HG03457 (cell line): Measurements from ENCODE around the gene NLRP4.

Experiments
- ATAC-seq: cut with Tn5 transposase; IDR thresholded peaks from one replicate; pipeline ENCODE4 v1.9.1; 2021; ENCODE audit warnings: moderate number of reproducible peaks; ENCODE audit not compliant: unreplicated experiment

The NLRP4 gene, protein sequence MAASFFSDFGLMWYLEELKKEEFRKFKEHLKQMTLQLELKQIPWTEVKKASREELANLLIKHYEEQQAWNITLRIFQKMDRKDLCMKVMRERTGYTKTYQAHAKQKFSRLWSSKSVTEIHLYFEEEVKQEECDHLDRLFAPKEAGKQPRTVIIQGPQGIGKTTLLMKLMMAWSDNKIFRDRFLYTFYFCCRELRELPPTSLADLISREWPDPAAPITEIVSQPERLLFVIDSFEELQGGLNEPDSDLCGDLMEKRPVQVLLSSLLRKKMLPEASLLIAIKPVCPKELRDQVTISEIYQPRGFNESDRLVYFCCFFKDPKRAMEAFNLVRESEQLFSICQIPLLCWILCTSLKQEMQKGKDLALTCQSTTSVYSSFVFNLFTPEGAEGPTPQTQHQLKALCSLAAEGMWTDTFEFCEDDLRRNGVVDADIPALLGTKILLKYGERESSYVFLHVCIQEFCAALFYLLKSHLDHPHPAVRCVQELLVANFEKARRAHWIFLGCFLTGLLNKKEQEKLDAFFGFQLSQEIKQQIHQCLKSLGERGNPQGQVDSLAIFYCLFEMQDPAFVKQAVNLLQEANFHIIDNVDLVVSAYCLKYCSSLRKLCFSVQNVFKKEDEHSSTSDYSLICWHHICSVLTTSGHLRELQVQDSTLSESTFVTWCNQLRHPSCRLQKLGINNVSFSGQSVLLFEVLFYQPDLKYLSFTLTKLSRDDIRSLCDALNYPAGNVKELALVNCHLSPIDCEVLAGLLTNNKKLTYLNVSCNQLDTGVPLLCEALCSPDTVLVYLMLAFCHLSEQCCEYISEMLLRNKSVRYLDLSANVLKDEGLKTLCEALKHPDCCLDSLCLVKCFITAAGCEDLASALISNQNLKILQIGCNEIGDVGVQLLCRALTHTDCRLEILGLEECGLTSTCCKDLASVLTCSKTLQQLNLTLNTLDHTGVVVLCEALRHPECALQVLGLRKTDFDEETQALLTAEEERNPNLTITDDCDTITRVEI

DNA sequence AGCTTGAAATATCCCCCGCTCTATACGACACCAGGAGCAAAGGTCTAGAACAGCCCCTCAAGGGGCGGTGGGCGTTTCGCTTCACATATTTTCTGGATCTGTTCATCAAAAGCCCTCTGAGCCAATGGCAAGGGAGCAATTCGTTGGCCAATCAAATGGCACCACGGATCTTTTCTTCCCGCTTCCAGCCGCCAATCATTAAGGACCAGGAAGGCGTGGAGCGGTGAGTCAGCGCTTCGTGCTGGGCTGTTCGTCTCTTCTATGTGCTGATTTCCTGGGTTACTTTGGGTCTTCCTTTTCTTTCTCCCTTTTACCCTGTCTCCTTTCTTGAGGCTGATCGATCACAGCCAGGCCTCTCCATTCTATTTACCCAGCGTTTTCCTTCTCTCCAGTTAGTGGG lies at the start of gene NLRP4:
Gene NLRP4 (plus strand): TSS at position 201 of the 400 bp plus-strand sequence. CDS start 15,541 bp downstream, outside the sequence.
- no peak for ATAC-seq

DNA sequence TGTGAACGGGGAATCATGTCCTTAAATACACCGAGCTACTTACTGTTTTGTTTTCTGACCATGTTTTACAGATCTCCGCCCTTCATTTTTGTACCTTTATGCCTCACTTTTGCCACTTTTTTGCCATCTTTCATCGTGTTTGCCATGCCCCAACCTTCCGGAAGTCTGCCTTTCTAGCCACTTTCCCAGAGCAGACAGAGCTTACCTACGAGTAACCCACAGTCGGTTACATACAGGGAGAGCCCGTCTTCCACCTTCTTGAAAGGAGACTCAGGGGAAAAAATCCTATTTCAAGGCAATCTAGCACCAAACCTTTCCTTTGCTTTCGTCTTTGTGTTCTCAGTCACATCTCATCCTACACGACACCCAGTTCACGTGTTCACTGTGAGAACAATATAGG lies 41.3 kb upstream of the NLRP4 start:
- ATAC-seq, result no peak

DNA sequence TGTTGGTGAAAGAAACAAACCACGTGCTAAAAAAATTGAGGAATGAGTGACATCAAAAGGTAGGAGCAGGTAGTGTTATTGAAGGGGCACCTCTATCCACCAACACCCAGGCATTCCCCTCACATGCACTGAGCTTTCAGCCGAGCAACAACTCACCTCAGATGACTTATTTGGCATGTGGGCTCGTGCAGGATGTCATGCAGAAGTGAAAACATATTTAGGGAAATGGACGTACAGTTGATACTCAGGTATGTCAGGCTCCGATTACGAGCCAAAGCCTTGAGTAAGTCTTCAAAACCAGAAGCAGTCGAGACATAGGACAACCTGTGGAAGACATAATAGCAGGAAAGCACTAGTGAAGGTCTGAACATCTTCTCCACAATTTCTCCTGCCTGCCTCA lies 34.9 kb upstream of the NLRP4 start:
- ATAC-seq, result no peak

GRCh38 chr19:55802281-55802680 lies 34.1 kb upstream of the NLRP4 start:
- ATAC-seq, result no peak

DNA sequence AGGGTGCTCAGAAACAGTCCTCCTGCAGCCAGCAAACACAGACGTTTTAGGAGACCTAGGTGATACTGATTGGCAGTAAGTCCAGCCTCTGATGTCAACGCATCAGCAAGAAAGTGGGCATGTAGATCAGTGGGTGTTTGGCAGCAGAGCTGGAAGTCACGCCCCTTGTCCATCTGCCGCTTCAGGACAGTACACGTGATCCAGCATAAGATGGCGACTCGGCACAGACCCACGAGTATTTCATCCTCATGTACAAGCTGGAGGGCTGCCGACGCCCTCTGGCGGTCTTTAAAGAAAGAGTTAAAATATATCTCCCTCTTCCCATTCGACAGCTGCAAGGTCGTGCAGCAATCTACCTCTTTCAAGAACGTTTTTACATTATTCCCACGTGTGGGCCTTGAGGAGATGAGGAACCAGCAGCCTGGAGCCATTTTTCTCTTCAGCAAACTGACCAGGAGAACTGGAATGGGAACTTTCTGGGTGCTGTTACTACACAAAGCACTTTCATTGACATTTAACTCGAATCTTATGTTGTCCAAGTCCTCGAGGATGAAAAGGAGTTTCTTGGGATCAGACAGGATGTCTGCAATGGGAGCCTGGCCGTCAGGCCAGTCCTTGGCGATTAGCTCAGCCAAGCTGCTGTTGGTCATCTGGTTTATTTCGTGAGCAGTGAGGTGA lies 26.8 kb upstream of the NLRP4 start:
- ATAC-seq, result no peak

DNA sequence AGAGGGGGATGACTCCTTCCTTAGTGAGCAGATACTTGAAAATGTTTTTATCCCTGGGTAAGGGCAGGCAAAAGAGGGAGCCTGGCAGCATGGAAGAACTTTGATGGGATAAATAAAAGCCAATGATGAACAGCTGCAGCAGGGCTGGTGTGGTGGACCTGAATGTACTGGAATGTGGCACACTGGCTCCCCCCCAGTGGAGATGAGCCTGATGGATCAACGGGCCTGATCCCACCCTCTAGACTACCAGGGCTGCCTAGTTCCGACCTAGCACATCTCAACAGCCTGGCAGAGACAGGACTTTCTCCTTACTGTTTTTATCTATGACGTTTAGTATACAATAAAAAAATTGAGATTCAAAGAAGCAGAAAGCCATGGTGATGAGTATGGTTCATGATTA lies 25.0 kb upstream of the NLRP4 start:
- no peak for ATAC-seq

DNA sequence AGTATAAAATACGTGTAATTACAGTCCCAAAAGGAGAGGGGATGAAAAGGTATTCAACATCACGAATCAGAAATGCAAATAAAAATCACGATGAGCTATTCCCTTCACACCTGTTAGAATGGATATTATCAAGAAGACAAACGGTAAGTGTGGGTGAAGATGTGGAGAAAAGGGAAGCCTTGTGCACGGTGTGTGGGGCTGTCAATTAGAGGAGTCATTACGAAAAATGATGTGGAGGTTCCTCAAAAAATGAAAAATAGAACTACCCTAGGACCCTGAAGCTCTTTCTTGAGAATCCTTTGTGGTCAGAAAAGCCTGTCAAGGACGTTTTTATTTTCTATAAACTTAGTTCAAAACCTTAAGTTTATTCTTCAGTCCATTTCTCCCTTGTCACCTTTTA lies 23.9 kb upstream of the NLRP4 start:
- ATAC-seq, result no peak

DNA sequence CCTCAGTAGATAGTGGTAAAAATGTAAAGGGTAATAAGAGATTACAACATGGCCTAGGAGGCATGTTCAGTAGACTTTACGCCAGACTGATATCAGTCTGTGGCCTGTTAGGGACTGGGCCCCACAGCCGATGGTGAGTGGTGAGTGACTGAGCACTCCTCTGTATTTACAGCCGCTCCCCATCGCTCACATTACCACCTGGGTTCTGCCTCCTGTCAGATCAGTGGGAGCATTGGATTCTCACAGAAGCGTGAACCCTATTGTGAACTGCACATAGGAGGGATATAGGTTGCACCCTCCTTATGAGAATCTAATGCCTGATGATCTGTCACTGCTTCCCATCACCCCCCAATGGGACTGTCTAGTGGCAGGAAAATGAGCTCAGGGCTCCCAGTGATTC lies 22.4 kb upstream of the NLRP4 start:
- ATAC-seq, result no peak

GRCh38 chr19:55820037-55820436 lies 16.3 kb upstream of the NLRP4 start:
- ATAC-seq, result no peak

- no peak for ATAC-seq
These were observed 5.7 kb upstream of the NLRP4 start for GRCh38 chr19:55830656-55831055.

DNA sequence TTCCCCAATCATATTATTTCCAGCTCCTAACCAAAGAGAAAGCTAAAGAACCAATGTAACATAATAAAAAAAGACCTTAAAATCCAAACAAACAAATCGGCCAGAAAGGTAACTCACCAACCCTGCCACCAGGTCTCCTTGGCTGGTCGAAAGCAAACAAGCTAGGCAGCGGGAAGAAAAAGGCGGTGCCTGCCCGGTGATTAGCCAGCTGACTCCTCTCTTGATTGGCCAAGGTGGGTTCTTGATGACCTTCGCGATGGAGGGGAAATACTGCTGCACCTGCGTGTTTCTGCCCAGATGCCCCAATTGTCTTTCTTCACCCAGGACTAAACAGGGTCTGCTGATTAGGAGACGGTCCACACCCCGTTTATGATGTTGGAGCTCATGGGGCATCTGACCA lies 4.5 kb upstream of the NLRP4 start, which contains the start of gene NLRP11:
Gene NLRP11 (minus strand): TSS at position 154 of the 400 bp plus-strand sequence. CDS start 13,825 bp downstream, outside the sequence.
- ATAC-seq, result no peak

- ATAC-seq, result no peak
These were observed 3.7 kb upstream of the NLRP4 start for GRCh38 chr19:55832676-55833075.

DNA sequence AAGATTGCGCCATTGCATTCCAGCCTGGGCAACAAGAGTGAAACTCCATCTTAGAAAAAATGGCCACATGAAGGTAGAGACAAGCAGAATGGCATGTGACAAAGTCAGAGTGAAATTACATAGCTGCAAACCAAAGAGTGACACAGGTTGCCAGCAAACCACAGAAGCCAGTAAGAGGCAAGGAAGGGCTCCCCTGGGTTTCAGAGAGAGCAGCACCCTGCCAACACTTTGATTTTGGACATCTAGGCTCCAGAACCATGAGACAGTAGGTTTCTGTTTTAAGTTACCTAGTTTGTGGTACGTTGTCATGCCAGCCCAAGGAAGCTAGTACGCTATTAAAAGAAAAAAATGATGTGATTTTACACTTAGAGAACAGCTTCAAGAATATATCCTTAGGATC lies 1.9 kb downstream of the NLRP4 start:
- no peak for ATAC-seq

GRCh38 chr19:55838906-55839305 lies 2.6 kb downstream of the NLRP4 start:
- no peak for ATAC-seq

DNA sequence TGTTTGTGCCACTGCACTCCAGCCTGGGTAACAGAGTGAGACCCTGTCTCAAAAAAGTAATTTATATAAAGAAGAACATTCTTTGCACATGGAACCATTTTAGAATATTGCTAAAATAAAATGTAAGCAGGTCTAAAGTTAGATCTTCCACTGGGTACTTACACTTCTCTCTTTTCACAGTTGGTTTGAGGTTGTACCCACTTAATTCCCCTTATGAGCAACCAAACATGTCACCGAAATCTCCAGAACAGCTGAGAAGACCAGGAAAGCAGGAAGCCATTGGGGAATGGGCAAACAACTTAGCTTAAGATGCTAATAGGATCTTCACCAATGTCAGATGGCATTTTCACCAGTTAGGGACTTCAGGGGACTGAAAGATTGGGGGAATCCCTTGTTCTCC lies 18.8 kb downstream of the NLRP4 start:
- no peak for ATAC-seq

- ATAC-seq, result no peak
These were observed 20.8 kb downstream of the NLRP4 start for GRCh38 chr19:55857149-55857548.

GRCh38 chr19:55857974-55858373 lies 21.6 kb downstream of the NLRP4 start:
- ATAC-seq, result no peak

DNA sequence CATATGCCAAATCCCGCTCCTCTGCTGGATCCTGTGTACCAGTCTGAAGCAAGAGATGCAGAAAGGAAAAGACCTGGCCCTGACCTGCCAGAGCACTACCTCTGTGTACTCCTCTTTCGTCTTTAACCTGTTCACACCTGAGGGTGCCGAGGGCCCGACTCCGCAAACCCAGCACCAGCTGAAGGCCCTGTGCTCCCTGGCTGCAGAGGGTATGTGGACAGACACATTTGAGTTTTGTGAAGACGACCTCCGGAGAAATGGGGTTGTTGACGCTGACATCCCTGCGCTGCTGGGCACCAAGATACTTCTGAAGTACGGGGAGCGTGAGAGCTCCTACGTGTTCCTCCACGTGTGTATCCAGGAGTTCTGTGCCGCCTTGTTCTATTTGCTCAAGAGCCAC lies 22.1 kb downstream of the NLRP4 start:
- no peak for ATAC-seq

DNA sequence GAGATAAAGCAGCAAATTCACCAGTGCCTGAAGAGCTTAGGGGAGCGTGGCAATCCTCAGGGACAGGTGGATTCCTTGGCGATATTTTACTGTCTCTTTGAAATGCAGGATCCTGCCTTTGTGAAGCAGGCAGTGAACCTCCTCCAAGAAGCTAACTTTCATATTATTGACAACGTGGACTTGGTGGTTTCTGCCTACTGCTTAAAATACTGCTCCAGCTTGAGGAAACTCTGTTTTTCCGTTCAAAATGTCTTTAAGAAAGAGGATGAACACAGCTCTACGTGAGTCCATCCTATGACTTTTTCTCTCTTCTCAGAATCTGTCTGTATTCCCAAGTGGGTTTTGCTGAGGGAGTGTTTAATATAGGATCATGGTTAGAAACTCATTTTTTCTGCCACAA lies 22.6 kb downstream of the NLRP4 start:
- ATAC-seq, result no peak

DNA sequence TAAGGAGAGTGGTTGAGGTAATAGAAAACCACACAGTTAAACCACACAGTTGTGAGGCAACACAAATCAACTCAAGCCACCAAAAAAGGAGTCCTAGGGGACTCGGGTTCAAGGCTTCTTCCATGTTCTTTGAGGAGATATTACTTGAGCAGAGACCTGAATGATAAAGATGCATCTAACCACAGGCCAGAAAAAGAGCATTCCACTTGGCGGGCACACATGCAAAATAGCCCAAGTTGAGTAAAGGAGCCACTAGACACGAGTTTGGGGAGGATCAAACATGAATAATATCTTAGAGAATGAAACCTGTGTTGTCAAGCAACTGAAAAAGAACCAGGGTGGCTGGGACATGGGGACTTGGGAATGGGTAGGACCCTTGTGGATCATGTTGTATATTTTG lies 30.2 kb downstream of the NLRP4 start:
- ATAC-seq, result no peak

DNA sequence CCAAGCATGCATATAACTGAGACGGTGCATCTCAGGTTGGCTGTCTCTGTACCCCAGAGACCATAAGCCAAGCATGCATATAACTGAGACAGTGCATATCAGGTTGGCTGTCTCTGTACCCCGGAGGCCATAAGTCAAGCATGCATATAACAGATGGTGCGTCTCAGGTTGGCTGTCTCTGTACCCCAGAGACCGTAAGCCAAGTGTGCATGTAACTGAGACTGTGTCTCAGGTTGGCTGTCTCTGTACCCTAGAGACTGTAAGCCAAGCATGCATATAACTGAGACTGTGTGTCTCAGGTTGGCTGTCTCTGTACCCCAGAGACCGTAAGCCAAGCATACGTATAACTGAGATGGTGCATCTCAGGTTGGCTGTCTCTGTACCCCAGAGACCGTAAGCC lies 30.8 kb downstream of the NLRP4 start:
- ATAC-seq, result no peak
